HepG2 (cell line): ENCODE data around the gene CCSER1. TPM values are rescaled to one million over a fixed set of nuclear protein-coding genes. Genes with fewer than 3 reads are reported as not detected.

Experiments used
- ATAC-seq: fragments of 200-7000 bp; cut with Tn5 transposase; 3 replicates; pipeline ENCODE4 v1.9.1; 2020; ENCODE audit warnings: mild to moderate bottlenecking, moderate library complexity
- BruUV-seq: library from RNA; stranded (reverse); fragments of 400-500 nt; replicated peaks from 2 replicates; lab custom pipeline; 2021; lab: Mats Ljungman, UMichigan
- CTCF ChIA-PET: fragments of 300-600 bp; formaldehyde crosslinking; extraction: SDS; loops from one replicate; lab custom pipeline; 2021; ENCODE audit warnings: low total read pairs, inconsistent platforms, low intra/inter-chr PET ratio; lab: Yijun Ruan, JAX
- POLR2A ChIA-PET: fragments of 350-600 bp; sonication (Branson Sonifier 250); formaldehyde crosslinking; loops from one replicate; lab custom pipeline; 2020; ENCODE audit warnings: antibody characterized with exemption, inconsistent platforms; lab: Yijun Ruan, JAX
- DNase-seq: peaks from one replicate; pipeline ENCODE4 v3.0.0-alpha.2; 2015; ENCODE audit warnings: low spot score
- FAIRE-seq: peaks from 3 replicates; lab custom pipeline; 2011; peaks lifted over from hg19 to GRCh38; lab: Jason Lieb, UNC
- H2AFZ ChIP-seq: one replicate; pipeline ENCODE4 v1.6.1; 2011; ENCODE audit warnings: low read length, inconsistent platforms
- H3K27ac ChIP-seq: fragments of 300-600 bp; 3 replicates; pipeline ENCODE4 v1.8.0; 2011; ENCODE audit warnings: mixed run types, mild to moderate bottlenecking, mixed read lengths, low read length, inconsistent platforms; ENCODE audit not compliant: insufficient read depth; ENCODE audit errors: extremely low read length
- H3K27me3 ChIP-seq, 2 experiments: fragments of 200-600 bp in 1 of 2; 2 replicates in 1 of 2; 3 replicates in 1 of 2; pipeline versions ENCODE4 v1.6.0 to v1.8.0; 2011; ENCODE audit warnings: low read length in 2 of 2, mild to moderate bottlenecking in 2 of 2, moderate library complexity in 2 of 2, inconsistent platforms in 1 of 2; ENCODE audit not compliant: insufficient read depth in 2 of 2, control insufficient read depth in 1 of 2
- H3K36me3 ChIP-seq, 2 experiments: fragments of 200-600 bp in 1 of 2; replicated peaks in 1 of 2; 2 replicates in 1 of 2; 3 replicates in 1 of 2; pipeline versions ENCODE4 v1.5.1 to v1.8.0; 2011; ENCODE audit warnings: low read length in 2 of 2, inconsistent platforms in 1 of 2; ENCODE audit not compliant: insufficient read depth in 2 of 2, control insufficient read depth in 1 of 2
- H3K4me1 ChIP-seq: 2 replicates; pipeline ENCODE4 v1.5.1; 2012; ENCODE audit warnings: low read length, inconsistent platforms; ENCODE audit not compliant: insufficient read depth
- H3K4me2 ChIP-seq: 2 replicates; pipeline ENCODE4 v1.6.0; 2011; ENCODE audit warnings: low read depth, low read length, inconsistent platforms
- H3K4me3 ChIP-seq, 3 experiments: fragments of 200-600 bp in 1 of 3; sonication (generic), shearing (Covaris generic) in 1 of 3; replicated peaks in 1 of 3; 2 replicates each; pipeline ENCODE4 v1.5.1; 2011 to 2016; ENCODE audit warnings: low read length in 3 of 3, inconsistent platforms in 2 of 3, low read depth in 2 of 3, mild to moderate bottlenecking in 2 of 3, control low read depth in 1 of 3, mixed read lengths in 1 of 3; ENCODE audit not compliant: insufficient read depth in 1 of 3
- H3K79me2 ChIP-seq: one replicate; pipeline ENCODE4 v1.6.1; 2011; ENCODE audit warnings: low read length, inconsistent platforms; ENCODE audit not compliant: insufficient read depth
- H3K9ac ChIP-seq: 2 replicates; pipeline ENCODE4 v1.6.0; 2011; ENCODE audit warnings: mild to moderate bottlenecking, low read depth, low read length, inconsistent platforms; ENCODE audit not compliant: insufficient read depth
- H3K9me3 ChIP-seq: 2 replicates; pipeline ENCODE4 v1.5.1; 2012; ENCODE audit warnings: mild to moderate bottlenecking, low read length
- H4K20me1 ChIP-seq: 2 replicates; pipeline ENCODE4 v1.6.0; 2011; ENCODE audit warnings: inconsistent platforms, mild to moderate bottlenecking, low read length, moderate library complexity; ENCODE audit not compliant: insufficient read depth
- AHR ChIP-seq: IDR thresholded peaks from 2 replicates; pipeline ENCODE4 v1.6.1; 2018; ENCODE audit warnings: missing genetic modification reagents, missing compliant biosample characterization
- ARID2 ChIP-seq: sonication (generic); formaldehyde crosslinking; IDR thresholded peaks from 2 replicates; pipeline ENCODE4 v1.8.1; 2022; ENCODE audit warnings: mild to moderate bottlenecking, missing genetic modification reagents, borderline replicate concordance
- CBX2 ChIP-seq, 2 experiments: fragments of 200-600 bp in 1 of 2; sonication (generic); formaldehyde crosslinking in 1 of 2; IDR thresholded peaks; 2 replicates each; pipeline versions ENCODE4 v1.7.0 to v1.8.1; 2018 to 2022; ENCODE audit warnings: low read depth in 2 of 2, low read length in 1 of 2, mild to moderate bottlenecking in 1 of 2, missing genetic modification reagents in 1 of 2
- GTF3A ChIP-seq: sonication (generic); formaldehyde crosslinking; conservative IDR thresholded peaks from 2 replicates; pipeline ENCODE4 v1.4.0; 2020; ENCODE audit warnings: mild to moderate bottlenecking, missing genetic modification reagents
- KDM6A ChIP-seq: IDR thresholded peaks from 2 replicates; pipeline ENCODE4 v1.6.1; 2016; ENCODE audit warnings: low read depth
- NRL ChIP-seq: sonication (generic); formaldehyde crosslinking; IDR thresholded peaks from 2 replicates; pipeline ENCODE4 v1.5.0; 2020; ENCODE audit warnings: missing genetic modification reagents, mild to moderate bottlenecking, moderate library complexity, borderline replicate concordance
- RBAK ChIP-seq: sonication (generic); formaldehyde crosslinking; IDR thresholded peaks from 2 replicates; pipeline ENCODE4 v1.5.1; 2020; ENCODE audit warnings: mild to moderate bottlenecking, missing genetic modification reagents
- RFX1 ChIP-seq: fragments of 450-650 bp; IDR thresholded peaks from 2 replicates; pipeline ENCODE4 v1.6.1; 2017
- SNAPC2 ChIP-seq: sonication (generic); formaldehyde crosslinking; IDR thresholded peaks from 2 replicates; pipeline ENCODE4 v1.8.1; 2022; ENCODE audit warnings: mild to moderate bottlenecking, missing genetic modification reagents
- ZBTB44 ChIP-seq: sonication (generic); formaldehyde crosslinking; IDR thresholded peaks from 2 replicates; pipeline ENCODE4 v1.4.0; 2020; ENCODE audit warnings: missing genetic modification reagents
- ZFP36 ChIP-seq: fragments of 150-350 bp; IDR thresholded peaks from 2 replicates; pipeline ENCODE4 v1.6.1; 2018; ENCODE audit warnings: borderline replicate concordance, low read length, low read depth; ENCODE audit not compliant: partially characterized antibody
- ZKSCAN8 ChIP-seq: IDR thresholded peaks from 2 replicates; pipeline ENCODE4 v1.6.1; 2016; ENCODE audit warnings: borderline replicate concordance, missing genetic modification reagents, missing compliant biosample characterization
- ZNF562 ChIP-seq: sonication (generic); formaldehyde crosslinking; IDR thresholded peaks from 2 replicates; pipeline ENCODE4 v1.8.0; 2022; ENCODE audit warnings: missing genetic modification reagents, borderline replicate concordance
- ZNF567 ChIP-seq: sonication (generic); formaldehyde crosslinking; IDR thresholded peaks from 2 replicates; pipeline ENCODE4 v1.8.1; 2023; ENCODE audit warnings: mild to moderate bottlenecking, missing genetic modification reagents, borderline replicate concordance
- ZNF747 ChIP-seq: sonication (generic); formaldehyde crosslinking; IDR thresholded peaks from 2 replicates; pipeline ENCODE4 v1.8.1; 2023; ENCODE audit warnings: missing genetic modification reagents, mild to moderate bottlenecking, borderline replicate concordance
- ZNF749 ChIP-seq: sonication (generic); formaldehyde crosslinking; IDR thresholded peaks from 2 replicates; pipeline ENCODE4 v1.8.0; 2022; ENCODE audit warnings: mild to moderate bottlenecking, missing genetic modification reagents, moderate library complexity, borderline replicate concordance
- ZNF776 ChIP-seq: sonication (generic); formaldehyde crosslinking; IDR thresholded peaks from 2 replicates; pipeline ENCODE4 v1.4.0; 2020; ENCODE audit warnings: mild to moderate bottlenecking, missing genetic modification reagents
- ZNF850 ChIP-seq: sonication (generic); formaldehyde crosslinking; conservative IDR thresholded peaks from 2 replicates; pipeline ENCODE4 v1.9.0; 2021; ENCODE audit warnings: mild to moderate bottlenecking, missing genetic modification reagents
- WGBS: methylation state at CpG from one replicate; pipeline ENCODE4 v1.1.6; 2017; ENCODE audit warnings: low lambda C conversion rate; 5-methylcytosine and 5-hydroxymethylcytosine counted together
- in situ Hi-C: cut with HindIII; loops from 2 replicates; pipeline ENCODE4 v1.10.0; 2017; ENCODE audit warnings: low pct_unique_long_range_greater_than_20kb; ENCODE audit not compliant: extremely low pct_ligation_motif_present
- intact Hi-C: fragments of 100-400 bp; cut with micrococcal nuclease; formaldehyde crosslinking; loops from one replicate; pipeline ENCODE4 v1.10.0; 2022; ENCODE audit not compliant: unreplicated experiment
- polyA plus RNA-seq, 8 experiments: library from polyadenylated mRNA; depleted of rRNA in 3 of 8; stranded (reverse) in 7 of 8; unstranded in 1 of 8; fragments of >200 nt; fragmentation: Illumina TruSeq in 4 of 8; extraction: Trizol in 4 of 8; gene quantifications; 2 replicates each; pipeline versions ENCODE4 v1.2.1 to v1.2.3, GENCODE V29; 2011 to 2016; ENCODE audit warnings: low read depth in 4 of 8, missing spikeins in 1 of 8, mixed read lengths in 1 of 8; ENCODE audit not compliant: insufficient read depth in 1 of 8
- total RNA-seq, 5 experiments: library from RNA; depleted of rRNA; stranded (reverse); fragments of >200 nt; fragmentation: Illumina TruSeq; extraction: Trizol; gene quantifications; 2 replicates each; pipeline ENCODE4 v1.2.3, GENCODE V29; 2016; ENCODE audit warnings: low read depth in 1 of 5

The CCSER1 gene
- total and polyA plus RNA-seq, 2 of the 13 experiments (the other 11 are each of a cell fraction or from before 2014, with no cell fraction given) = not detected

- H3K9me3 ChIP-seq = no peaks in the 10 kb centered on the region
- H3K4me3 ChIP-seq = no peak overlapping the region
- no peak overlapping the region for H2AFZ ChIP-seq
- no peak overlapping the region for H3K4me2 ChIP-seq
- no peak overlapping the region for H3K27ac ChIP-seq
- TF ChIP-seq RFX1 = no peak
- no peak for TF ChIP-seq ZFP36
- TF ChIP-seq ZNF850 (CRISPR knock-in tag) = no peak
- TF ChIP-seq NRL = no peak
- in situ Hi-C loops = no loop called here
- no peak for ATAC-seq
- no peaks in the 10 kb centered on the region for H3K4me1 ChIP-seq
- no peaks in the 10 kb centered on the region for H3K79me2 ChIP-seq
- H3K36me3 ChIP-seq = no peaks in the 10 kb centered on the region
- CTCF ChIA-PET = no interaction called here
- no peak for DNase-seq
- 22% methylated on average over 8 of the region's 8 CpGs for WGBS
- BruUV-seq = no TSS peak
- intact Hi-C loops = no loop called here
- H3K27me3 ChIP-seq = no peaks in the 10 kb centered on the region
- no peak overlapping the region for H3K9ac ChIP-seq
- no peaks in the 10 kb centered on the region for H4K20me1 ChIP-seq
- no peak for FAIRE-seq
- POLR2A ChIA-PET = no interaction called here
These were observed 107.8 kb downstream of the CCSER1 start for GRCh38 chr4:90234916-90235547.

GRCh38 chr4:90237751-90238530 is 110.7 kb downstream of the CCSER1 start:
- ChIA-PET POLR2A (no interaction called here), CTCF (no interaction called here)
- in situ Hi-C loops (no loop called here), intact Hi-C loops (no loop called here)
- Histone ChIP-seq H3K36me3 (no peaks in the 10 kb centered on the region), H2AFZ (no peak overlapping the region), H3K4me1 (no peaks in the 10 kb centered on the region), H3K9me3 (no peaks in the 10 kb centered on the region), H4K20me1 (no peaks in the 10 kb centered on the region), H3K27ac (no peak overlapping the region), H3K9ac (no peak overlapping the region), H3K79me2 (no peaks in the 10 kb centered on the region), H3K4me2 (no peak overlapping the region), H3K4me3 (no peak overlapping the region), H3K27me3 (no peaks in the 10 kb centered on the region)
- ATAC-seq (no peak), DNase-seq (no peak), FAIRE-seq (no peak)
- 1% methylated on average over 4 of the region's 4 CpGs for WGBS
- BruUV-seq = no TSS peak
- TF ChIP-seq ZNF567 (CRISPR knock-in tag) = no peak
- TF ChIP-seq KDM6A (CRISPR knock-in tag) = no peak
- no peak for TF ChIP-seq ZBTB44 (CRISPR knock-in tag)
- no peak for TF ChIP-seq ZNF749 (CRISPR knock-in tag)
- TF ChIP-seq CBX2 (IDR thresholded peaks at IDR 0.05; ENCODE audit: low read depth, low read length) = no peak
- no peak for TF ChIP-seq CBX2 (CRISPR knock-in tag; IDR thresholded peaks at IDR 0.05; ENCODE audit: low read depth)
- TF ChIP-seq ZNF562 = no peak
- no peak for TF ChIP-seq ZKSCAN8
- no peak for TF ChIP-seq ARID2 (CRISPR knock-in tag)
- TF ChIP-seq AHR (CRISPR knock-in tag) = no peak
- TF ChIP-seq GTF3A (CRISPR knock-in tag) = no peak
- no peak for TF ChIP-seq ZNF747 (CRISPR knock-in tag)
- no peak for TF ChIP-seq ZNF776 (CRISPR knock-in tag)
- TF ChIP-seq RBAK (CRISPR knock-in tag) = no peak
- TF ChIP-seq SNAPC2 (CRISPR knock-in tag) = no peak
